Measurements from ENCODE around the gene SCPEP1.

SCPEP1 gene

GRCh38 chr17:57002904-57003303 lies 25.0 kb downstream of the SCPEP1 start:
- no peak for DNase-seq (ENCODE audit: low spot score)

DNA sequence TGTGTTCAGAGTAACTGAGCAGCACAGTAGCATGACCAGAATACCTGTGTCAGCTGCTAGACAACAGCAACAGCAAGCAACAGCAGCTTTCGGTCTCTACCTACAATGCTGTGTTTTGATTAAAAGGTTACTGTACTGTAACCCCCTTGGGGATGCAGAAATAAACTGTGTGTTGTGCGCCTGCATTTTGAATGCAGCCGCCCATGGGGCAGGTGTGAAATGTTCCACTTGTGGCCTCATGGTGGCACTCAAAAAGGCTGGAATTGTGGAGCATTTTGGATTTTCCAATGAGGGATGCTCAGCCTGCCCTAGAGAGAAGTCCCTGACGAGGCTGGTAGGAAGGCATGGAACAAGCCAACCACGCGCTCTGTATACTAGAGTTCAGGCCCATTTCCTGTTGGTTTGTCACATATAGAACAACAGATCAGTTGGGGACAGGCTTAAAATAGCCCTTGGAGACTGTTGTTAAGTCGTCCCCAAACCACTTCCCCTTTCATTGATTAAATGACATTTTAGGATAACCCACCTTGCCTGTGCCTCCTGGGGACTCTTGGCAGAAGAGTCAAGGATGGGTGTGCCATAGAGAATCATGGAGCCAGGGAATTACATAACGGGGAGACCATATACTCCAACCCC lies 27.1 kb downstream of the SCPEP1 start:
- peak; percentile 36 for DNase-seq (ENCODE audit: low spot score)

DNA sequence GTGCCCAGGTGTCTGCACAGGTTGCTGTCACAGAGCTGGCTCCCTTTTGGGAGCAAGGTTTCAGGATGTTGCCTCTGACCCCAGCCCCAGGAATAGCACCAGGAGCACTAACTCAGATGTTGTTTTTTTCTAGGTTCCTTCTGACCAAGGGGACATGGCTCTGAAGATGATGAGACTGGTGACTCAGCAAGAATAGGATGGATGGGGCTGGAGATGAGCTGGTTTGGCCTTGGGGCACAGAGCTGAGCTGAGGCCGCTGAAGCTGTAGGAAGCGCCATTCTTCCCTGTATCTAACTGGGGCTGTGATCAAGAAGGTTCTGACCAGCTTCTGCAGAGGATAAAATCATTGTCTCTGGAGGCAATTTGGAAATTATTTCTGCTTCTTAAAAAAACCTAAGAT lies 28.1 kb downstream of the SCPEP1 start:
- no peak for DNase-seq (ENCODE audit: low spot score)

DNA sequence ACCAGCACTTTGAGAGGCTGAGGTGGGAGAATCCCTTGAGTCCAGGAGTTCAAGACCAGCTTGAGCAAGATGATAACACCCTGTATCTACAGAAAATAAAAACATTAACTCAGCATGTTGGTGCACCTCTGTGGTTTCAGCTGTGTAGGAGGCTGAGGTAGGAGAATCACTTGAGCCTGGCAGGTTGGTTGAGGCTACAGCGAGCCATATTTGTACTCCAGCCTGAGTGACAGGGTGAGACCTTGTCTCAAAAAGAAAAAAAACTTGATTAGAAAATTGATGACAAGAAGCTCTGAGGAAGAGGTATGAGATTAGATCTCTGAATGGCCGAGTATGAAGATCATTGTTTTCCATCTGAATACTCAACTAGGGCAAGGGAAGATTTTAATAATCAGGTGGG lies 31.0 kb downstream of the SCPEP1 start:
- no peak for DNase-seq (ENCODE audit: low spot score)

GRCh38 chr17:57009737-57010445 lies 32.0 kb downstream of the SCPEP1 start:
- peak; percentile 72 for DNase-seq (ENCODE audit: low spot score)

GRCh38 chr17:57010487-57010886 lies 32.6 kb downstream of the SCPEP1 start:
- DNase-seq (ENCODE audit: low spot score), result no peak

DNA sequence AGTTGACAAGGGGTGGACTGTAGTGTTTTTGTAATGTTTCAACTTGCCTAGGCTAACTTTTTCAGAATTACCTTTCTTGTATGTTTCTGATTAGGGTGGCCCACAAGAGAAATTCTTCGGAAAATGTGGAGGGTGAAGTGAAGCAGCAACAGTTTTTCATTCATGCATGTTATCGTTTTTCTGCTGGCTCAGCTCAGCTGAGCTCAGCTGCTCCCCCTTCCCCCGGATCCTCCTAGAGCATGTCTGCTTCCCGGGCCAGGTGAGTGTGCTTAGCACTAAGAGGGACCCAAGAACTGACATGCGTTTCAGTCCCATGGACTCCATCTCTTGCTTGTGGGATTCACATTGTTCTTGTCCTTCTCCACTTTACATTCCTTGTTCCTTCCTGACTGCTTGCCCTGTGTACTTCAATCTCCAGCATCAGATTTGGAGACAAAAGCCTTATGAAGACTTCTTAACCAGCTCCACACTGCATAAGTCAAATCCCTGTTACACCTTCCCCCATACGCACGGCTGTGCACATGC lies 33.6 kb downstream of the SCPEP1 start:
- DNase-seq (ENCODE audit: low spot score), result no peak

- DNase-seq (ENCODE audit: low spot score), result no peak
Observed at GRCh38 chr17:57016071-57016763, 38.3 kb downstream of the SCPEP1 start.

GRCh38 chr17:57016764-57017116 lies 38.8 kb downstream of the SCPEP1 start:
- DNase-seq (ENCODE audit: low spot score), result no peak

GRCh38 chr17:57017625-57018024 lies 39.7 kb downstream of the SCPEP1 start:
- no peak for DNase-seq (ENCODE audit: low spot score)

- DNase-seq (ENCODE audit: low spot score), result no peak
Observed at GRCh38 chr17:57020208-57020607, 42.3 kb downstream of the SCPEP1 start.

DNA sequence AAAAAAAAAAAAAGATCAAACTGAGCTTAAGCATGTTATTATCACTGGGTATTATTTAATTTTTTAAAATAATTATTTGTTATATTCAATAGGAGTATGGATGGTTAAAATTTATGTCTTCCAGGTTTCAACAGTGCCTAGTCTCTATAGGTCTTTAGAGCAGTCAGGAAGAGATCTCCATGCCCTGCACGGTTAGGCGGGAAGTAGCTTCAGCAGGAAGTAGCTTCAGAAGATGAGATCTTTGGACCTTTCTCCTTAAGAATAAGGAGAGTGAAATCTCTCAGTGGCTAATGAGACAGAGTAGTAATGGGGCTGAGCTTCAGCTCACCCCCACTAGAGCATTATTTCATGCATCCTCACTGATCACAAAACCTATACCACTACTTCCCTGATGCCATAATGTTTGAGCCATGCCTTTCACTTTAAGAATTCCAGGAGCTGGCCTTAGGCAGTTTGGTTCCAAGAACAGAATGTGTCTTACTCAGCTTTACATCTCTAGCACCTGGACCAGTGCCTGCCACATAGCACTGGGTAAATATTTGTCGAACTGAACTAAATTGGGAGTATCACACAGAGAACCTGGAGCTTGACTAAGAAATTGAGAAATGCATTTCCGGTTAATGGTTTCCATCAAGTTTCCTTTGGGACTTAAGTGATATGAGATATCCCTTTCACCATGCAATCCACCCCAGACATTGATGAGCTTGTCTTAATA lies 43.5 kb downstream of the SCPEP1 start:
- no peak for DNase-seq (ENCODE audit: low spot score)

DNA sequence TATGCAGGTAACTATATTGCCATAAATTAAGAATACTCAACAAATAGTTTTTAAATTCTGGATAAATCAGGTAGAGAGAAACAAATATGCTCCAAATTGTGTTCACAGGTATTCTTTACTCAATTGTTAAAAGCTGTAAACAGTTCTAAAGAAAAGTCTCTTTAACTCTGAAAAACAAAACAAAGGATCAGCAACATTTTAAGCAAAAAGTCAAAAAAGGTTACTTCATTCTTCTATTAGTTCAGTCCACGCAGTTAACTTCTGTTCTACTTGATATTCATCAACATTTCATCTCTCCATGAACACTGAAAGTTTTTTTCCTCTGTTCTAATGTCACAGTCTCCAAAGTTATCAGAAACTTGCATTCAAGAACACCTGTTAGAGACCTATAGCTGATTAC lies 47.9 kb downstream of the SCPEP1 start:
- DNase-seq (ENCODE audit: low spot score), result no peak

DNA sequence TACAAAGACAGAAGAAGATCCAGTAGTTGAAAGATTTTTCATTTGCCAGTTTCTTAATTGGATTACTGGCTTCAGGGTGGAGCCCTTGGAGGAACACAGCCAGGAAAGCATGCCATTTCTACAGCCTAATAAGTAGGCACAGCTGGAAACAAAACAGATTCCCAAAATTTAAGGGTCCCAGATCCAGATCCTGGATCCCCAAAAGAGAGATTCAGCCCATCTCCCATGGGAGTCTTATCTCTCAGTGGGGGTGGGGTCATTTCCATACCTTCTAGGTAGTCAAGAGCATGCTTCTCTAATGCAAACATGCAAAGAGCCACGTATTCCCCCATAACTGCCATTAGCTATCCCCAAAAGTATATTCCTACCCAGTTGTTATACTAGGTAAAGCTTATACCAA lies 49.9 kb downstream of the SCPEP1 start:
- no peak for DNase-seq (ENCODE audit: low spot score)

- DNase-seq (ENCODE audit: low spot score), result no peak
Observed at GRCh38 chr17:57032343-57032742, 54.4 kb downstream of the SCPEP1 start.

- no peak for DNase-seq (ENCODE audit: low spot score)
Observed at GRCh38 chr17:57033296-57033695, 55.4 kb downstream of the SCPEP1 start.

- DNase-seq (ENCODE audit: low spot score), result peak; percentile 55
Observed at GRCh38 chr17:57034807-57035754, 57.1 kb downstream of the SCPEP1 start.

- peak; percentile 55 for DNase-seq (ENCODE audit: low spot score)
Observed at GRCh38 chr17:57035971-57036481, 58.1 kb downstream of the SCPEP1 start.

DNA sequence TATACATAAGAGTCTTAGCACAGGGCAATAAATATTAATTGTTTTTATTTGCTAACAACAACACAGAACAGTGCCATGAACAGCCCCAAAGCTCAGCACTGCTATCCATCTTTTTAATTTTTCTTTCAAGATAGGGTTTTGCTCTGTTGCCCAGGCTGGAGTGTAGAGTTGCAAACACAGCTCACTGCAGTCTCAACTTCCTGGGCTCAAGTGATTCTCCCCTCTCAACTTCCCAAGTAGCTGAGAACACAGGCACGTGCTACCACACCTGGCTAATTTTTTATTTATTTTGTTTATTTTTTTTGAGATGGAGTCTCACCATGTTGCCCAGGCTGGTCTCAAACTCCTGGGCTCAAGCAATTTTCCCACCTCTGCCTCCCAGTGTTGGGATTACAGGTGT lies 59.5 kb downstream of the SCPEP1 start:
- no peak for DNase-seq (ENCODE audit: low spot score)

- no peak for DNase-seq (ENCODE audit: low spot score)
Observed at GRCh38 chr17:57038486-57038885, 60.6 kb downstream of the SCPEP1 start.

- no peak for DNase-seq (ENCODE audit: low spot score)
Observed at GRCh38 chr17:57040571-57040970, 62.6 kb downstream of the SCPEP1 start.

All from cerebellar cortex (tissue), 1 donor.